NT2/D1 (cell line): ENCODE measurements around the gene ITSN2.

Source experiments
- SUZ12 ChIP-seq: IDR thresholded peaks from 2 replicates; pipeline ENCODE4 v1.6.1; 2011; ENCODE audit not compliant: insufficient read length, insufficient read depth; ENCODE audit errors: extremely low read depth
- YY1 ChIP-seq: IDR thresholded peaks from 2 replicates; pipeline ENCODE4 v1.6.1; 2011; ENCODE audit not compliant: insufficient read length, insufficient read depth
- ZNF274 ChIP-seq: IDR thresholded peaks from 2 replicates; pipeline ENCODE4 v1.6.1; 2011; ENCODE audit warnings: mild to moderate bottlenecking, low read depth, low read length

GRCh38 chr2:24191156-24191555, 169.2 kb downstream of the ITSN2 start:
- TF ChIP-seq SUZ12 (no peak), ZNF274 (no peak), YY1 (no peak)
